ENCODE data around the gene CHD9.

DNA sequence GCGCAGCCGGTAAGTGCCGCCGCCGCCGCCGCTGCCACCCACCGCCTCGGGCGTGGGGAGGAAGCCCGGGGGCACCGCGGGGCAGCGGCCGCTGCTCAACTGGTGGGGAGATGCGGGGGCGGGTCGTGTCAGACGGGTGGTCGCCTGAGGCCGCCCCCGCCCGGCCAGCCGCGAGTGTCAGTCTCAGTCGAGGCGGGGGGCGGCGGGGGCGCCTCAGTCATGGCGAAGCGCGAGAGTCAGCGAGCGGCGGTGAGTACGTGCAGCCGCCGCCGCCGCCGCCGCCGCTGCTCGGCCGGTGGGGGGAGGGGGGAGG is 76.2 kb downstream of the CHD9 start:
- TF ChIP-seq CTCF (IDR thresholded peaks at IDR 0.05 in 4 of 5, conservative IDR thresholded peaks at IDR 0.05 in 1 of 5) (no peak), POLR2A (IDR thresholded peaks at IDR 0.05) (no peak)

All from gastrocnemius medialis (tissue), 4 donors.